Activated CD4-positive, alpha-beta T cell treated with anti-CD3 and anti-CD28 coated beads, Interleukin-2, amount 50 U/mL, for 1 hour (primary cell): ENCODE results near the gene MIOS.
"Not testable (repeated sequence)": the region's sequence is repeated elsewhere in the genome, so short reads cannot be mapped to it uniquely, and the experiment has no call there.

Experiments
- DNase-seq: peaks from one replicate; pipeline ENCODE4 v3.0.0-alpha.2; 2020

The MIOS gene

DNA sequence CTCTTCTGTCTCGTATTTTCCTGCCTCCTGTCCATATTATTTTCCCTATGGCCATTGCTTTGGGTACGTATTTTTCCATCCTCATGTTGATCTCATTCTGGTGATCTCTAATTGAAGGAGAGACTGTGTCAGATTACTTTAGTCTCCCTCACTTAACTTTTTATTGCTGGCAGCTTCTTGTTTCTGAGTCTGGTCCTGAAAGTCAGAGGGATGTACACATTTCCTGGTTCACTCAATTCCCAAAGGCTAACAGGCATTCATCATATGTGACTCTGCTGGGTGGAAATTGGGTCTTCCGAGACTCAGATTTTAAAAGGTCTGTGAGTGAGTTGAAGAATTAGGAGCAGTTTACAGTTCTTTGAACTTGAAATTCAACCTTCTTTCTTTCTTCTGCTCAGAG is 84.8 kb downstream of the MIOS start:
- no peak for DNase-seq

DNA sequence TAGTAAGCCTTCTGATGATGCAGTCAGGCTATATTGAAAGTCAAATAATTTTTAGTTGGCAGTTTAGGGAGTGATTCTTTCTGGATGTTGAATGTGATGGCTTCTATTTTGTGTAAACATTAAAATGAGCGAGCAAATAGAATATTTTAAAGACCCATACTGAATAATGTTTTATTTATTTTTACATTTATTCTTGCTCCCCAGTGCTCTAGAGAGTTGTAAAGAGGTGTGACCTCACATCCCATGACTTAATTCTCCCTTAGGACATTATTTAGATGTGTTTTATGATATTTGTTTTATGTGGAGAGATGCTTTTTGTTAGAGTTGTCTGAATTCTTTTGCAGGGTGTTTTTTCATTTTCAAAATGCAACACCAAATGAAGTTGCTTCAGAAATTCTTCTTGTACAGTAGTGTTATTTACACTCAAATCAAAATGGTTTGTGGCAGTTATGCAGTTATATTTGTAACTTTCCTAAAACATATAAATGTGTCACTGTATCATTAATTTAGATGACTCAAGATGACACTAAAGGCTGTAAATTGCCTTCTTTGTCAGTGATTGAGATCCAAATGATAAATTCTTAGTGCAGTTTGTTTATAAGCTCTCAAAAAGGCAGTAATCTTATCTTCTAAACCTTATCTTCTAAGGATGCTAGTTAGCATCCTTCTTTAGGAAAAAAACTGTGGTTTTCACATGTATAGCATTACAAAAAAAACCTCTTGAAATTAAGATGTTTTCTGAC is 86.3 kb downstream of the MIOS start:
- no peak for DNase-seq

DNA sequence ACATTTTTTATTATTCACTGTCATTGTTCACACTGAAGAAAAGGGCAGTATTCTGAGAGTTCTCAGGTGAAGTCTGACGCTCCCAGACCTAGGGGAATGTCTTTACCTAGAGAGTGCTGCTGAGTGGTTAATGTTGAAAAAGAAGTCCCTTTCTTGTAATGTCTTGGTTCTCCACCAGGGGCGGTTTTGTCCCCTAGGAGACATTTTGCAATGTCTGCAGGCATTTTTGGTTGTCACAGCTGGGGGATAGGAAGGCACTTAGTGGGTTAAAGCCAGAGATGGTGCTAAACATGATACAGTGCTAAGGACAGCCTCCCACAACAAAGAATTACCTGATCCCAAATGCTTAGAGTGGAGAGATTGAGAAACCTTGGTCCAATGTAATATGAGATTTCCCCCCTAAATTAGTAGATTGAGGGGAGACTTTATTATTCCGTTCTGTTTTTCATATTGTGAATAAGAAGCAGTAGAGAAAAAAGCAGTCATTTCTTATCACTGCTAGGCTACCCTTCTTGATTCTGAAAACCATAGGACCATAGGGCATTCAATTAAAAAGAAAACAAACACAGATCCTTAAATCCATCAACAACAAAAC is 87.0 kb downstream of the MIOS start:
- DNase-seq = no peak

DNA sequence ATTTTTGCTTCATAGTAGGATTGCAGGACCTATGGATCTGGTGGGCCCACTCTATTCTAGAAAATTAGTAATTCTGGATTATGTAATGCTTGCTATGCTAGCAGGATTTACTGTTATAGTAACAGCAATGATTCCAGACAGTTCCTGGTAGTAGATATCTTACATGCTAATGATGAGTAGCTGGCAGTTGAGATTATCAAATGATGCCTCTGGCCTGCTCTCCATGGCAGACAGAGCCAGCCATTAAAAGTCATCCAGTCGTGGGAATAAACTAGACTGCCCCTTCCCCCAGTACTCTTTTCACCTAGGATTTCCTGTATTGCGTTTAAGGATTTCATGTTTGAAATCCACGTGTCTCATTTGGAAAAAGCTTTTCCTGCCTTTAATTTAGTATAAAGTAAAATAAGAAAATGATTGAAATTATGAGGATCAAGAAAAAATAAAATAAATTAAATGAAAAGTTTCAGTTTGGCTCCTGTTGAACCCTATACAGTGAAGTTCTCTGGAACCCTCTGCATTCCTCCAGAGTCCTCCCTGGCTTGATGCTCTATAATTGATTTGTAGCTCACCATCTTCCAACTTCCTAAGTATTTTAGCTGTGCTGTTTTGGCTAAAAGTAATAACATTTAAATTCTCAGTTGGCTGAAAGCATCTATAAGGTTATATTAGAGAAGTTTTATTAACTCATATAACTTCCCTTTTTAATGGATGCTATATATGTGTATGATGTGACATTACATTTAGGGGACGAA is 88.5 kb downstream of the MIOS start:
- DNase-seq = no peak

DNA sequence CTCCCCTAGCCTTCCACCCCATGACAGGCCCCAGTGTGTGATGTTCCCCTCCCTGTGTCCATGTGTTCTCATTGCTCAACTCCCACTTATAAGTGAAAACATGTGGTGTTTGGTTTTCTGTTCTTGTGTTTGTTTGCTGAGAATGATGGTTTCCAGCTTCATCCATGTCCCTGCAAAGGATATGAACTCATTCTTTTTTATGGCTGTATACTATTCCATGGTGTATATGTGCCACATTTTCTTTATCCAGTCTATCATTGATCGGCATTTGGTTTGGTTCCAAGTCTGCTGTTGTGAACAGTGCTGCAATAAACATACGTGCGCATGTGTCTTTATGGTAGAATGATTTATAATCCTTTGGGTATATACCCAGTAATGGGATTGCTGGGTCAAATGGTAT is 89.8 kb downstream of the MIOS start:
- not testable (repeated sequence) for DNase-seq
